GM18907 (cell line): Measurements from ENCODE around the gene SORCS3.

Source experiments
- ATAC-seq: cut with Tn5 transposase; IDR thresholded peaks from one replicate; pipeline ENCODE4 v1.9.1; 2021; ENCODE audit warnings: mild to moderate bottlenecking, moderate library complexity; ENCODE audit not compliant: unreplicated experiment

SORCS3 gene

GRCh38 chr10:104908581-104908980 is 267.5 kb downstream of the SORCS3 start:
- no peak for ATAC-seq

DNA sequence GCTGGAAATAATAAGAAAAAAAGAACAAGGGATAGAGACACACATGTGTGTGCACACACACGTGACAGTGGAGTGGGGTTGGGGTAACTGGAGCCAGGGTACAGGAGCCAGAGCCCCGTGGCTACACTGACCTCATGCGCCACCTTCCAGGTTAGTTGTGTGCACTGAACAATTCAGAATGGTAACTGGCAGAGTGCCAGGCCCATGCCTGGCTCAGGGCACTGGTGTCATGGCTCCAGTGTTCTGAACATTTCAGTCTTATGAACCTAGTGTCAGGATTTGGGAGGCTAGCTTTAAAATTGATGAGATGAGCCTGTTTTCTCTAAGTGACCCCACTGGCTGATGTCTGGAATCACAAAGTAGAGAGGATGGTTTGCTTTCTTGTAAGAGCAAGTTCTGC is 269.6 kb downstream of the SORCS3 start:
- ATAC-seq, result no peak

- ATAC-seq, result no peak
These were observed 272.3 kb downstream of the SORCS3 start for GRCh38 chr10:104913390-104913789.

DNA sequence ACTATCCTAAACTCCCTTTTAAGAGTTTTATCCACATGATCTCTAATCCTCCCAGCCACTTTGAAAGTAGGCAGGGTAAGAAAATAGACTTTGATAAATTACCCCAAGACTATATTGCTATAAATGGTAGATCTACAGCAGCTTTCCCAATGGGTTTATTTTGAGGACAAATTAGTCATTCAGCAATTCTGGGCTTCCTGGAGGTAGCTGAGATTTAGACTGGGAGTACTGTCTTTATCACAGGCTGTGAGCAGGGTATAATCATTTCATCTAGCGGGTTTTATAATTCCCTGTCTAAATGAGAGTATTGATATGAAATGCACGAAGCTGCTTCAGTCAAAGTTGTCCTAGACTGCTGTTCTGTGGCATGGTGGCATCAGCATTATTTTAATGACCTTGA is 279.4 kb downstream of the SORCS3 start:
- no peak for ATAC-seq

- ATAC-seq, result no peak
These were observed 280.7 kb downstream of the SORCS3 start for GRCh38 chr10:104921763-104922162.

DNA sequence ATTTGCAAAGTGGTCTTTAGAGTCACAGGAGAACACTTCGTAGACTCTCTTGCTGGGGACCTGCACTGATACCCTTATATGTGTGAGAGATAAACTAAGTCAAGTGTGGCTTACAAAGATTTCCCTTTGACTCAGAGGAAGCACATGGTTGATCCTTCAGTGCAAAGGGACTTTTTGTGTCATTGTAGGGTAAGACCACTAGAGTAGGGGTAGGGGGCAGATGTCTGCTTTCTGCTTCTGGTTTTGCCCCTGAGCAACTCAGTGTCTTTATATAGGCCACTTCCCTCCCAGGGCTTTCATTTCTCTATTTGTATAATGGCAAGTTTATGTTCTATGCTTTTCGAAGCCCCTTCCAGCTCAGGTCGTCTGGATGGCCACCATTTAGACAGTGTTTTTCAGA is 281.7 kb downstream of the SORCS3 start:
- peak; percentile 81 for ATAC-seq

DNA sequence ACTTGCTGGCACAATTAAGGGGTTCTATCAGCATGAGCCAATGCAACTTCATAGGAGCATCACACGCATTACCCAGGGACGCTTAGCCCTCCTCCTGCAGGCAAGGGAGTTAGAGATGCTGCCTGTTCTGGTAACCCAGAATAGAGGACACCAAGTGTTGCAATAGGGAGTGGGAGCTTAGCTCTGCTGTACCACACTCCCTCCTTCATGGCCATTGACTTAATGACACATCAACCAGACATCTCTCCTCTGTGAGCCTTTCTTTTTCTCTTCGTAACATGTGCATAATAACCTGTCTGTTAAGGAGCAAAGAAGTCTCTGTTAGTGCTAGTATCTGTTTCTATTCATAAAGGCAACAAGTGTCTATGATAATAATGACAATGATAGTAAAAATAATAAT is 282.4 kb downstream of the SORCS3 start:
- no peak for ATAC-seq

- no peak for ATAC-seq
These were observed 283.2 kb downstream of the SORCS3 start for GRCh38 chr10:104924101-104924795.

GRCh38 chr10:104925232-104925851 is 284.3 kb downstream of the SORCS3 start:
- peak; percentile 58 for ATAC-seq

DNA sequence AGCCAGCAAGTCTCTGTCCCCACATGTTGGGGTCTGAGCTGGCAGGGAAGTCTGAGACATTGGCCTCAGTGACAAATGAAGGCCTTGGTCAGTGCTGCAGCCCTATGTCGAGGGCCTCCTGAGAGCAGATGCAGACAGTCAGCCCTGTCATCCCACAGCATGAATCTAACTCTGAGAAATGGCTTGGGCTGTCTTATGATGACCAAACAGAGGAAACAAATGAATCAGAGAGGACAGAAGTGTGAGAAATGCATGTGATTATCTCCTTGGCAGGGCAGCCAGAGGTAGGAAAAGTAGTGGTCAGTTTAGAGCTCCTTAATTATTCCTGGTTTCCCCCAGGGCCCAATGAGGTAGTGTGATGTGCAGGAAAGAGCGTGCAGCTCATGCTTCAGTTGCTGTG is 287.6 kb downstream of the SORCS3 start:
- ATAC-seq, result no peak

- ATAC-seq, result no peak
These were observed 290.6 kb downstream of the SORCS3 start for GRCh38 chr10:104931612-104932134.

GRCh38 chr10:104935656-104936055 is 294.6 kb downstream of the SORCS3 start:
- ATAC-seq, result no peak

GRCh38 chr10:104937567-104937966 is 296.5 kb downstream of the SORCS3 start:
- ATAC-seq, result no peak

DNA sequence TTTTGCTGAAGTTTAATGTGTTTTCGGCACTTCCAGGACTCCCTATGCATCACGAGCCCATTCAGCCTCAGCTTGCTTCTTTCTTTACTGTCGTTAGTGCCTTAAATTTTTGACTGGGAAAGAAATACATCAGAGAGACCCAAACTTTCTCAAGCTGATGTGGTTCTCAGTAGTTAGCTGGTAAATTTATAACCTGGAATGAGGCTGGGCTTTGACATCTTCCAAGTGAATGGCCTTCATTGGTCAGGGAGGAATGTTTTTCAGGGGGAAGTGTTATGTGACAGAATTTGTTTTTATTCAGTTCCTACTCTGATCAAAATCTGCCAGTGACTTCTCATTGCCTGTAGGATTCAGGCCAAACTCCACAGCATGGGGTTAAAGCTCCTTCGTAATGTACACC is 296.9 kb downstream of the SORCS3 start:
- no peak for ATAC-seq

DNA sequence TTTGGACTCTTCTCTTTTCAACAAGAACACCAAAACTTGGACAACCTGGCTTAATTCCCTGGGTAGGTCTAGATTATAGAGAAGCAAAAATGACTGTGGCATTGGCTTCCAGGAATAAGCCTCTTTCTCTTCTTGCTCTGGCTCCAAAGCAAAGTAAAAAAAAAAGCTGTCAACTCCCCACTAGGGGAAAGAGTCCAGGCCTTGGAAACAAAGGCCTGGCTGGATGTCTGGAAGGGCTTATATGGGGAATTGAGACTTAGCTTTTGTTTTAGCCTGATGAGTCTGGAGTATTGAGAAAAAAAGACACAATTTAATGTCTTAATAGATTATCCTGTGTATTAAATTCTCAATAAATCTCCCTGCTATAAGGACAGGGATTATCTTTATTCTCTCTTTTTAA is 300.6 kb downstream of the SORCS3 start:
- no peak for ATAC-seq

DNA sequence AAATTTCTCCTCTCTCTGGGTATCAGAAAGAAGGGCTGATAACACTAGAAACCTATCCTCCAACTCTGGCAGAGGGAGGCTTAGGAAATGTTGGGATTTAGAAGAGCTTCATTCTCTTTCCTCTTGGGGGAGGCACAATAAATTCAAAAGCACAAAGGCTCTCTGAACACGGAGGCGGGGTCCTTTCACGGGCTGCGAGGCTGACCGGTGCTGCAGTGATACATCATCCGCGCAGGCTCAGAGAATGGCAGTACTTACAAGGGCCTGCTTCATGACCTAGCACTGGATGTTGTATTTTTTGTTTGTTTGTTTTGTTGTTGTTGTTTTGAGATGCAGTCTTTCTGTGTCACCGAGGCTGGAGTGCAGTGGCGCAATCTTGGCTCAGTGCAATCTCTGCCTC is 306.2 kb downstream of the SORCS3 start:
- ATAC-seq, result no peak

DNA sequence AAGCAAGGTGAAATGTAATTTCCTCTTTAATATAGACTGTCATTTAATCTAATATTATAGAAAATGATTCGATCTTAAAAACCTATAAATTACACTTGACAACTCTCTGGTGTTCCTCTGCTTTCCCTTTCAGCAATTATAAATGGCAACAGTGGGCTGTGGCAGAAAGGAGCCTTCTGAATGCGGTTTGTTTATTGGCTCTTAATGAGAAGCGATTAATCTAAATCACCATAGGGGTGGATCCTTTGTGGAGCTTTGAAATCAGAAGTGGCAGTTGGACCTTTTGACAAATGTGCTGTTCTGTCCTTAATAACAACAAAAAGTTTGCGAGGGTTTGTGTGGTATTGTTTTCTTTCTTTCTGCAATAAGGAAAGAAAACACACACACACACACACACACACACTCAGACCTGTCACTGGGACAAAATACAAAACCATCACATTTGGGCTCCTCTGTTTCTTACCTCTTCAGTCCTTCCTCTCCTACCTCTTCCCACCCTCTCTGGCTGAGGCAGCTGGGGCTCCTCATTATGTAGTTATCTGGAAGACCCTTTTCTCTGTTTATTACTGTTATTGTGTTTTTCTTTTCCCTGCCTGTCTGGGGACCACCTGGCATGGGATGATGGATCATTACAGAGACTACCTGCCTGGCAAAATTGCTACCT is 316.2 kb downstream of the SORCS3 start:
- ATAC-seq, result no peak

DNA sequence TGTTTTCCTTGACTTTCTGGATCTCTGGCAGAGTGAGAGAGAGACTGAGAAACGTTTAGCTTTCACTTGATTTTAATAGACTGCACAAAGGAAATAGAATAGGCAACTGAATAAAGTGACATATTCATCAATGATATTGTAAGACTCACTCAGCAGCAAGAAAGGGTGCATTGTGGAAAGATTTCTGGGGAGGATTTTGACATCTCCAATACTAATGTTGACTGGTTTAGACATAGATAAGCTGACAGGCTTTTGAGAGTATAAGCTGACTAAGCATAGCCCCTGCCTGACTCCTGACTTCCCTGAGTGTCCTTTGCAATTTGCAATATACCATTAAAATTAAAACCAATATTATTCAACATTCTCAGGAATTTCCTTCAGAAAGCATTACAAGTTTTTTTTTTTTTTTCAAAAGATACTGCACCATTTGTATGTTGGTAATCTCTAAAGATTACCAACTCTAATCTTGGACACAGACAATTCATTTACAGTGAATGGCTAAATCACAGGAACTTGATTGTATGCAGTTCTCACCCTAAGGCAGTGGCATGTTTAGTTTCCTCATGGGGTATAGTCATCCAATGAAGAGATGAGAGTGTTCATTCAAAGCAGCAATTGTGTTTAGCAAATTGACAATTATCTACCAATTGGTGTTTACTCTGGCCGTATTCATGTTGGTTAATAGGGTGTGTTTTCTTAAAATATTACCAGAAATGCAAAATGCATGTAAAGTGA is 325.6 kb downstream of the SORCS3 start:
- ATAC-seq, result no peak

DNA sequence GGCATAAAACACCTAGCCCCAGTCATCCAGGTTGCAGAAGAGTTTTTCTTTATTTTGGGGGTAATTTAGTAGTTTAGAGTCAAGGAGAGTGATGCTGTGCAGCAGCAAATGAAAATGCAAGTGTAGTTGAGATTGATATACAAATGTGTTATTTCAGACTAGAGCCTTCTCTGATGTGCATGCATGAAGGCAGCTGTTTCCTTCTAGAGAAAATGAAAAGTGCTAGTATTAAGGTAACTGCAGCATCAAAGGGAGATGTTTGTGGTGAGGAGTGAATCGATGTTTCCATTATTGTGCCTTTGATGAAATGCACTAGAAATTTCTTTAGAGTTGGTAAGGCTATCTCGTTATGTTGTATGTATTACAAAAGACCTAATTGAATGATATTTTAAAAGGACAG is 339.3 kb downstream of the SORCS3 start:
- ATAC-seq, result no peak

- no peak for ATAC-seq
These were observed 340.9 kb downstream of the SORCS3 start for GRCh38 chr10:104981995-104982394.

DNA sequence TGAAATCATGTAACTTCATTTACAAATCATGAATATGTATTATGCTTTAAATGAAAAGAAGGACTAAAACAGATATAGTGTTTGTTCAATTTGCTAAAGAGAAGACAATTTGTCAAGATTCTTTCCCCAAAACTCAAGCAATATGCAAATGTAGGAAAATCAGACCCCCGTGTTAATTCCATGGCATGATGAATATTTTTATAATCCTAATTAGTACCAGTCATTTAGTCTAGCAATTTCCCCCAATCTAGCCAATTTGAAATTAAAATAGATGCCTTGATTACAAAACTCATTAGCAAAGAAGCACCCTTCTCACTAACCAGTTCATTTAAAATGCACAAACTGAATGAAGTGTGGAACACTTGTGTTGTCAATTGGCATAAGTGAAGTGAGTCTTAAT is 347.6 kb downstream of the SORCS3 start:
- no peak for ATAC-seq
